T-cell (primary cell): Measurements from ENCODE around the gene GFY. TPM values are rescaled to one million over a fixed set of nuclear protein-coding genes. Genes with fewer than 3 reads are reported as not detected.

ENCODE experiments used
- ATAC-seq, 4 experiments: fragments of 200-7000 bp in 3 of 4; fragments of 150-1000 bp in 1 of 4; cut with Tn5 transposase; replicated peaks in 1 of 4; 1 replicate in 3 of 4; 2 replicates in 1 of 4; pipeline ENCODE4 v1.10.0; 2021; ENCODE audit warnings: moderate library complexity in 3 of 4, mild to moderate bottlenecking in 2 of 4, moderate number of reproducible peaks in 1 of 4
- CTCF ChIA-PET, 2 donors: fragments of 300-600 bp; sonication (Branson Sonifier 250); formaldehyde crosslinking; loops; one replicate each; lab custom pipeline; 2022; ENCODE audit warnings: antibody characterized with exemption in 2 of 2; lab: Charles Lee
- POLR2A ChIA-PET, 2 donors: fragments of 300-600 bp; sonication (Branson Sonifier 250); formaldehyde crosslinking; loops; one replicate each; lab custom pipeline; 2022; ENCODE audit warnings: antibody characterized with exemption in 2 of 2; lab: Charles Lee
- DNase-seq, 35 experiments: peaks; one replicate each; pipeline versions ENCODE4 v3.0.0 to v3.0.0-alpha.2; 2013 to 2023
- H3K27ac ChIP-seq: one replicate; pipeline ENCODE4 v1.5.1; 2013; ENCODE audit warnings: low read length
- H3K27me3 ChIP-seq, 2 experiments: replicated peaks in 1 of 2; 1 replicate in 1 of 2; 2 replicates in 1 of 2; pipeline versions ENCODE4 v1.6.1 to v1.7.0; 2013; ENCODE audit warnings: low read length in 1 of 2, mixed read lengths in 1 of 2; ENCODE audit not compliant: control insufficient read depth in 2 of 2, insufficient read depth in 2 of 2; ENCODE audit errors: extremely low read depth in 1 of 2
- H3K36me3 ChIP-seq, 2 donors: 1 replicate in 1 of 2; 2 replicates in 1 of 2; pipeline versions ENCODE4 v1.6.1 to v1.7.0; 2013; ENCODE audit warnings: low read length in 1 of 2; ENCODE audit not compliant: control insufficient read depth in 2 of 2, insufficient read depth in 1 of 2; ENCODE audit errors: extremely low read depth in 1 of 2
- H3K4me1 ChIP-seq, 2 experiments: 1 replicate in 1 of 2; 2 replicates in 1 of 2; pipeline versions ENCODE4 v1.6.1 to v1.7.0; 2013; ENCODE audit warnings: low read length in 2 of 2, mixed read lengths in 1 of 2; ENCODE audit not compliant: insufficient read depth in 2 of 2, control insufficient read depth in 1 of 2; ENCODE audit errors: extremely low read depth in 1 of 2
- H3K4me3 ChIP-seq, 2 donors: 1 replicate in 1 of 2; 2 replicates in 1 of 2; pipeline versions ENCODE4 v1.5.1 to v1.7.0; 2013; ENCODE audit warnings: mild to moderate bottlenecking in 2 of 2, low read length in 1 of 2, moderate library complexity in 1 of 2; ENCODE audit not compliant: control insufficient read depth in 1 of 2; ENCODE audit errors: extremely low read depth in 1 of 2
- H3K9me3 ChIP-seq: 2 replicates; pipeline ENCODE4 v1.7.0; 2013
- H3K27ac Mint-ChIP-seq, 2 donors: one replicate each; pipeline ENCODE4 v1.8.0; 2020 to 2021; ENCODE audit warnings: mild to moderate bottlenecking in 2 of 2, mixed read lengths in 2 of 2
- H3K27me3 Mint-ChIP-seq, 2 donors: one replicate each; pipeline ENCODE4 v1.8.0; 2021 to 2022; ENCODE audit warnings: mixed read lengths in 2 of 2
- H3K36me3 Mint-ChIP-seq: one replicate; pipeline ENCODE4 v1.8.0; 2021; ENCODE audit warnings: mixed read lengths
- H3K4me1 Mint-ChIP-seq, 3 donors: one replicate each; pipeline ENCODE4 v1.8.0; 2020 to 2022; ENCODE audit warnings: mixed read lengths in 3 of 3, mild to moderate bottlenecking in 1 of 3
- H3K4me3 Mint-ChIP-seq, 3 donors: one replicate each; pipeline ENCODE4 v1.8.0; 2020 to 2022; ENCODE audit warnings: mild to moderate bottlenecking in 3 of 3, mixed read lengths in 3 of 3, moderate library complexity in 3 of 3
- H3K9me3 Mint-ChIP-seq, 3 donors: one replicate each; pipeline ENCODE4 v1.8.0; 2020 to 2022; ENCODE audit warnings: mixed read lengths in 3 of 3
- WGBS: methylation state at CpG from one replicate; pipeline ENCODE4 v1.1.5; 2013; ENCODE audit warnings: missing lambda C conversion rate; ENCODE audit not compliant: insufficient coverage; 5-methylcytosine and 5-hydroxymethylcytosine counted together
- total RNA-seq, 35 experiments: library from RNA in 6 of 35; stranded (reverse) in 6 of 35; fragments of 120-200 nt in 1 of 35; gene quantifications; one replicate each; pipeline versions ENCODE4 v1.2.1 to v1.2.4 and lab custom pipeline; 2013 to 2026

Gene GFY
- total RNA-seq, 5 donors from 2014 or later (not counting 1 experiment from before 2014, with no cell fraction given): 0.16 TPM; not detected in 4

DNA sequence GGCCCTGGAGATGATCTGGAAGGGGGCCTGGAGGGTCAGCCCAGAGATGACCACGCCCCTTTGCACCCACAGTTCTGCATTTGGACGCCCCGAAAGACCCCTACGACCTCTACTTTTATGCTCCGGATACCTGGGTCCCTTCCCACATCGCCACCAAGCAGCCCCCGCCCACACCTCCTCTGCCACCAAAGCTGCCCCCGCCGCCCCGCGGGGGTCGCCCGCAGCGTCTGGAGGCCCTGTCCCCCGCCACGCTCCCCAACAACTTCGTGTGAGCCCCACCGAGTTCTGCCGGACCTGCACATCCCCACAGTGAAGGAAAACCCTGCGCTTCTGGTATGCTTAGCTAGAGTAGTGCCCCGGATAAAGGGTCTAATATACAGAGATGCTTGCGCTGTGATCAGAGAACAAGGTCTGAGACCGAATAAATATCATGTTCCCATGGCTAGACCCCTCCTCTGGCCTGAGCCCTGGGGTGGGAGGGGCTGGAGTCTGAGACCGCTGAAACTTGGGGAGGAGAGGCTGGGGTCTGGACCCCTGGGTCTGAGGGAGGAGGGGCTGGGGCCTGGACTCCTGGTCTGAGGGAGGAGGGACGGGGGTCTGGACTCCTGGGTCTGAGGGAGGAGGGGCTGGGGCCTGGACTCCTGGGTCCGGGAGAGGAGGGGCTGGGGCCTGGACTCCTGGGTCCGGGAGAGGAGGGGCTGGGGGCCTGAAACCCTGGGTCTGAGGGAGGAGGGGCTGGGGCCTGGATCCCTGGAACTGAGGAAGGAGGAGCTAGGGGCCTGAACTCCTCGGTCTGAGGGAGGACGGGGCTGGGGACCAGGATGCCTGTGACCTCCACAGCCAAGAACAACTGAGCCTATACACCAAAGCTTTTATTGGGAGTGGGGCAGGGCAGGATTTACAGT, 3.6 kb downstream of the GFY start:
- Histone ChIP-seq H3K27me3 (peaks cover 16 to 99% of the 10 kb centered on the region in 2 experiments), H3K4me1 (peaks cover 7 to 61% of the 10 kb centered on the region in 2 experiments), H3K36me3 (no peaks in the 10 kb centered on the region), H3K9me3 (no peaks in the 10 kb centered on the region), H3K27ac (no peak overlapping the region), H3K4me3 (peak overlapping the region in 1 of 2 donors; percentile 2)
- no peak overlapping the region for H3K27ac Mint-ChIP-seq
- ATAC-seq (no peak), DNase-seq (no peak)
- POLR2A ChIA-PET: no interaction called here
- H3K27me3 Mint-ChIP-seq: peaks cover 71 to 91% of the 10 kb centered on the region in 2 donors
- peaks cover 6% of the 10 kb centered on the region for H3K36me3 Mint-ChIP-seq
- H3K4me3 Mint-ChIP-seq: peak overlapping the region; percentile 37 to 62 (median 49)
- H3K9me3 Mint-ChIP-seq: no peaks in the 10 kb centered on the region
- 31% methylated on average over 13 of the region's 29 CpGs for WGBS
- CTCF ChIA-PET: interaction anchor here in 1 of 2 donors (0.7 kb wide), 1 partner anchor 88 kb away, joined by 3 read pairs; no protein-coding TSS in a partner anchor
- H3K4me1 Mint-ChIP-seq: peaks cover 52 to 65% (median 64%) of the 10 kb centered on the region in 3 donors

DNA sequence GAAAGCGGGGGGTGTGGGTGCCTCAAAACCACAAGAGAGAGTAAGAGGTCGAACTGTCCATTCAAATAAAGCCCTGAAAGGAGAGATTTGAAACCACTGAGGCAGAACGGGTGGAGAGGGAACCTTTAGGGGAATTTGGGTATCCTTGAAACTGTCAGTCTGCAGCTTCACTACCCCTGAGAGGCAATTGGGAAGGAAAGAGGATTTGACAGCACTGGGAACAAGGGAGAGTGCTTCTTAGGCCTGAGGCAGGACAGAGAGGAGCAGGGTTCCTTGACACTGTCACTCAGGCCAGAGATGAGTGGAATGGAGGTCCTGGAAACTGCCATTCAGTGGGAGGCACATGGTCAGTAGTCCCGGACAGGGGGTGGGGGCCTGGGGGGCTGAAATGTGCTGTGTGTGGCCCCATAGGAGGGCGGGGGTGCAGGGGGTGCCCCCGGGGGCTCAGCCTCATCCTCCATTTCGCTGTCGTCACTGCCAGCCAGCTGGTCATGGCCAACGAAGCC, 5.0 kb downstream of the GFY start:
- H3K4me1 Mint-ChIP-seq: peaks cover 43 to 53% (median 52%) of the 10 kb centered on the region in 3 donors

DNA sequence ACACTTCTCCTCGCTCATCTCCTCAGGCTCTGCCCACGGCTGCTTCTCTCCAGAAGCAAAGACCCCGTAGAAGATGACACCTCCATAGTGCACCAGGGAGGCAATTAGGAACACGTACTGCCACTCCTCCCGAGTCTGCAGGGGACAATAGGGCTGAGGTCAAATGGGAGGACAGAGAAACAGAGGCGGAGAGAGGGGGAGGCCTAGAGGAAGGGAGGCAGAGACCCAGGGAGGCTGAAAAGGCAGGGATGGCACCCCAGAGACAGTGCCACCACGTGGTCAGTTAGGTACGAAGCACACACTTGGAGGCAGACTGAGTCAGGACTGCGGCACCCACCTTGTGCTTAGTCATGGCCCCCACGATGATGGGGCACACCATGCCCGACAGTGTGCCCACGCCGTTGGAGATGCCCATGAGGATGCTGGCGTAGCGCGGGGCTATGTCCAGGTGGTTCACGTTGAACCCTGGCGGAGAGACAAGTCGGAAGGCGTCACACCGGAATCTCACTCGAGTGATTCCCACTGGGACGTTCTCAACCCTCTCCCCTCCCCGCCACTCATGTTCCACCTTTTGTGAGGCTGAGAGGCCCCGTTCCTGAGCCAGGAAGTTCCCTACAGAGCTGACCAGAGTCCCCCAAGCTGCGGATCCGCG, 5.6 kb downstream of the GFY start:
- Mint-ChIP-seq H3K4me1 (peaks cover 39 to 52% (median 48%) of the 10 kb centered on the region in 3 donors), H3K36me3 (peaks cover 6% of the 10 kb centered on the region), H3K4me3 (no peak overlapping the region), H3K27me3 (peaks cover 71 to 92% of the 10 kb centered on the region in 2 donors), H3K9me3 (no peaks in the 10 kb centered on the region), H3K27ac (peak overlapping the region in 1 of 2 donors; percentile 52)
- DNase-seq (peak in 1 of 35 experiments; percentile 48), ATAC-seq (peak in 1 of 4 experiments; percentile 37)
- Histone ChIP-seq H3K36me3 (no peaks in the 10 kb centered on the region), H3K4me3 (no peak overlapping the region), H3K27me3 (peaks cover 13 to 100% of the 10 kb centered on the region in 2 experiments), H3K9me3 (no peaks in the 10 kb centered on the region), H3K27ac (no peak overlapping the region), H3K4me1 (peaks cover 7 to 59% of the 10 kb centered on the region in 2 experiments)
- 55% methylated on average over 26 of the region's 28 CpGs for WGBS
- ChIA-PET CTCF (interaction anchor here in 1 of 2 donors (0.6 kb wide), 1 partner anchor 118 kb away, joined by 10 read pairs; no protein-coding TSS in a partner anchor), POLR2A (no interaction called here)

More for the DNA sequence above, 5.0 kb downstream of the GFY start:
- Histone ChIP-seq H3K4me1 (peaks cover 7 to 58% of the 10 kb centered on the region in 2 experiments), H3K27ac (no peak overlapping the region), H3K9me3 (no peaks in the 10 kb centered on the region), H3K36me3 (no peaks in the 10 kb centered on the region), H3K4me3 (no peak overlapping the region), H3K27me3 (peaks cover 16 to 100% of the 10 kb centered on the region in 2 experiments)
- H3K27ac Mint-ChIP-seq: peak overlapping the region in 1 of 2 donors; percentile 32
- H3K9me3 Mint-ChIP-seq: no peaks in the 10 kb centered on the region
- DNase-seq (no peak), ATAC-seq (no peak)
- WGBS: 57% methylated on average over 8 of the region's 9 CpGs
- POLR2A ChIA-PET: no interaction called here
- no peak overlapping the region for H3K4me3 Mint-ChIP-seq
- CTCF ChIA-PET: no interaction called here
- peaks cover 6% of the 10 kb centered on the region for H3K36me3 Mint-ChIP-seq
- H3K27me3 Mint-ChIP-seq: peaks cover 71 to 92% of the 10 kb centered on the region in 2 donors

DNA sequence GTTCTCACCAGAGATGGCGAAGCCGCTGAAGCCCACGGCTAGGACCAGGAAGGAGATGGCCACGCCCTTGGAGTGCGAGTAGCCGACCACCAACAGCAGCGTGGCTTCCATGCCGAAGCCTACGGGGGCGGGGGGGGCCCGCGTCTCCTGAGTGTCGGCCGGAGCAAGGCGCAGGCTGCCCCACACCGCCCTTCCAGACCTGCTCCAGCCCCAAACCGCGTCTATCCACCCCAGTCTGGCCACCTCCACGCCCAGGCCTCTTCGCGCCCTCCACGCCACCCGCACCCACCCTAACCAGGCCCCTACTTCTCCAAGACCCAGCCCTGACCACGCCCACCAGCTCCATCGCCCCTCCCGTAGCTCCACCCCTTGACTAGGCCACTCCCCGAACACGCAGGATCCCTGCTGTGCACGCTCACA, 6.2 kb downstream of the GFY start:
- H3K4me3 Mint-ChIP-seq: no peak overlapping the region
- H3K4me1 ChIP-seq: peaks cover 7 to 59% of the 10 kb centered on the region in 2 experiments
- peaks cover 70 to 92% of the 10 kb centered on the region in 2 donors for H3K27me3 Mint-ChIP-seq
- H3K9me3 Mint-ChIP-seq: no peaks in the 10 kb centered on the region
- peak in 2 of 35 experiments; percentile 29 to 54 for DNase-seq
- peaks cover 41 to 52% (median 49%) of the 10 kb centered on the region in 3 donors for H3K4me1 Mint-ChIP-seq
- H3K36me3 Mint-ChIP-seq: peaks cover 6% of the 10 kb centered on the region
- H3K36me3 ChIP-seq: no peaks in the 10 kb centered on the region
- ATAC-seq: peak in 1 of 4 experiments; percentile 48
- ChIA-PET CTCF (interaction anchor here in 1 of 2 donors (0.6 kb wide), 1 partner anchor 118 kb away, joined by 10 read pairs; no protein-coding TSS in a partner anchor), POLR2A (no interaction called here)
- H3K4me3 ChIP-seq: no peak overlapping the region
- no peak overlapping the region for H3K27ac Mint-ChIP-seq
- H3K27ac ChIP-seq: no peak overlapping the region
- H3K27me3 ChIP-seq: peaks cover 11 to 100% of the 10 kb centered on the region in 2 experiments
- WGBS: 39% methylated on average over 24 of the region's 29 CpGs
- H3K9me3 ChIP-seq: no peaks in the 10 kb centered on the region

DNA sequence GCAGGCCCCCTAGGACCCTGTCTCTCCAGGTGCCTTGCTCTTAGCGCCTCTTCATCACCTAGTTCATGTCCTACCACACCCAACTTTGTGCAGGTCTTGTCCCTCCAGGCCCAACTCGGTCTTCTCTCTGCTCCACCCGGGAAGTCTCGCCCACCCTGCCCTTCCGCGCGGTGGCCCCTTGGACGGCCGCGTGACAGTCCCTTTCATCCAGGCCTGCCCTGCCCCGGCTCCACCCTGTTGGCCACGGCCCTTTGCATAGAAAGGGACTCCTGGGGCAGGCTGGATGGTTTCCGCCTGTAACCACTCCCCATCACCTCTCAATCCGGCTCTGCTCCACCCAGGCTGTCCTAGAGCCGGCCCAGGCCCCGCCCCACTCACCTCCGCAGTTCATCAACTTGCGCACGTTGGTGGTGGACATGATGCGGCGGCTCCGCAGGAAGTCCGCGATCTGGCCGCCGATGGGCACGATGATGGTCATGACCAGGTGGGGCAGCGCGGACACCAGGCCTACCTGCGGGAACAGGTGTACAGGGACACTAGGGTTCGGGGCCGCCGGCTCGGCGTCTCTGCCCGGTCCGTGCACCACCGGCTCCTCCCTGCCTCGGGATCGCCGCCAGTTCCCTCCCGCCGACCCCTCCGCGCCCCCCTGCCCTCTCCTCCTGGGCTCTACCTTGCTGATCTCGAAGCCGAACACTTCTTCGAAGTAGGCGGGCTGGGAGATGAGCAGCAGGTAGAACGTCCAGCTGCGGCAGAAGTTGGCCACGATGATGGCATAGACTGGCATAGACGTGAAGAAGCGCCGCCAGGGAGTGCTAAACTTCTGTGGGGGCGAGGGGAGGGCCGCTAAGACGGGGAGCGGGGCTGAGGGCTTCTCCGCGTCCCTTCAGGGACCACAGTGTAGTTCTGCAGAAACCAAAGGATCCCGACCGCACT, 7.2 kb downstream of the GFY start:
- H3K27me3 Mint-ChIP-seq: peaks cover 68 to 92% of the 10 kb centered on the region in 2 donors
- H3K27ac Mint-ChIP-seq: peak overlapping the region in 1 of 2 donors; percentile 19
- DNase-seq (peak in 4 of 35 experiments; percentile 29 to 50 (median 34)), ATAC-seq (peak; percentile 57 to 61 (median 60))
- H3K36me3 Mint-ChIP-seq: no peaks in the 10 kb centered on the region
- 17% methylated on average over 54 of the region's 63 CpGs for WGBS
- peaks cover 37 to 52% (median 45%) of the 10 kb centered on the region in 3 donors for H3K4me1 Mint-ChIP-seq
- H3K9me3 ChIP-seq: no peaks in the 10 kb centered on the region
- ChIA-PET POLR2A (no interaction called here), CTCF (no interaction called here)
- no peaks in the 10 kb centered on the region for H3K9me3 Mint-ChIP-seq
- peak overlapping the region in 1 of 3 donors; percentile 42 for H3K4me3 Mint-ChIP-seq
- peaks cover 7 to 60% of the 10 kb centered on the region in 2 experiments for H3K4me1 ChIP-seq
- no peaks in the 10 kb centered on the region for H3K36me3 ChIP-seq
- no peak overlapping the region for H3K27ac ChIP-seq
- H3K27me3 ChIP-seq: peaks cover 11 to 100% of the 10 kb centered on the region in 2 experiments
- H3K4me3 ChIP-seq: peak overlapping the region in 1 of 2 donors; percentile 32
